ENCODE measurements around the gene TMEM200C. TPM values are rescaled to one million over a fixed set of nuclear protein-coding genes. Genes with fewer than 3 reads are reported as not detected.

TMEM200C gene
- total RNA-seq, result under 0.01 TPM

DNA sequence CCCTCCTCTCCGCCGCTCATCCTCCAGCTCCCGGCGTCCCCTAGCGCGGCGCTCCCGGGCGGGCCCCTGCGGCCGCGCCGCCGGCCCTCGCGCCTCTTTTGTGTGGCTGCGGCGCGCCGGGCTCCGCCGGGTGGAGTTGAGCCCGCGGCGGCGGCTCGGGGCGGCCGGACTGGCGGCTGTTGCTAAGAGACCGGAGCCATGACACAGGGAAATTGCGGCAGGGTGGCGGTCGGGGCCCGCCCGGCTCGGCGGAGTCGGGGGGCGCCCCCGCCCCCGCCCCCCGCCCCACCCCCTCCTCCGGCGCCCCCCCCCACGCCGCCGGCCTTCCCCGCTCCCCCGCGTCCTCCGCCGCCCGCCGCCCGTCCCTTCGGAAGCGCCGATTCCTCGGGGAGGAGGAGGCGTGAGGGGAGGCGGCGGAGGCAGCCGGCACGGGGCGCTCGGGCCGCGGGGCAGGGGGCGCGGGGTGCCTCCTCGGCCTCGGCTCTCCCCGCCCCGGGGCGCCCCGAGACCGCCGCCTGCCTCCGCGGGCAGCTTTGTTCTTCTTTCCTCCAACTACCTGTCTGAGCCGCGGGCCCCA, at the start of gene TMEM200C:
Gene TMEM200C (minus strand): TSS at position 224 of the 577 bp plus-strand sequence. CDS start 3,459 bp downstream, outside the sequence.
- Histone ChIP-seq H3K4me3 (ENCODE audit: low read length) (no peak within 1 kb of the TSS), H3K27me3 (ENCODE audit: insufficient read depth, low read length) (peaks cover 71% of the 10 kb centered on the region), H3K9me3 (ENCODE audit: low read depth, low read length) (no peaks in the 10 kb centered on the region), H3K4me1 (ENCODE audit: insufficient read depth, low read length) (peaks cover 9% of the 10 kb centered on the region)

DNA sequence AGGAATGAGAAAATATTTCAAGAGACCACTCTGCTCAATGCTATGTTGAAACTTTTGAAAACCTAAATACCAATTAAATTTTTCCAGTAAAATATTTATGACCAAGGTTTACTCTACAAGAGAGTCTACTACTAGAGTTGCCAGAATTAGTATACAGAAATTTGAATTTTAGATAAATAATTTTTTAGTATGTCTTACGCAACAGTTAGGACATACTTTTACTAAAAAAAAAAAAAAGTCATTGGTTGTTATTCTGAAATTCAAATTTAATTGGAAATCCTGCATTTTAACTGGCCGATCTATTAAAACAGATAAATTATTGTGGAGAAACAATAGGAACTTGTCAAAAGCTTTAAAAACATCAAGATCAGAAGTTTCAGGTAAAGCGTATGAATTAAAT, 49.1 kb upstream of the TMEM200C start:
- Histone ChIP-seq H3K27me3 (ENCODE audit: insufficient read depth, low read length) (no peaks in the 10 kb centered on the region), H3K4me3 (ENCODE audit: low read length) (no peak overlapping the region), H3K4me1 (ENCODE audit: insufficient read depth, low read length) (no peaks in the 10 kb centered on the region), H3K9me3 (ENCODE audit: low read depth, low read length) (no peaks in the 10 kb centered on the region)

DNA sequence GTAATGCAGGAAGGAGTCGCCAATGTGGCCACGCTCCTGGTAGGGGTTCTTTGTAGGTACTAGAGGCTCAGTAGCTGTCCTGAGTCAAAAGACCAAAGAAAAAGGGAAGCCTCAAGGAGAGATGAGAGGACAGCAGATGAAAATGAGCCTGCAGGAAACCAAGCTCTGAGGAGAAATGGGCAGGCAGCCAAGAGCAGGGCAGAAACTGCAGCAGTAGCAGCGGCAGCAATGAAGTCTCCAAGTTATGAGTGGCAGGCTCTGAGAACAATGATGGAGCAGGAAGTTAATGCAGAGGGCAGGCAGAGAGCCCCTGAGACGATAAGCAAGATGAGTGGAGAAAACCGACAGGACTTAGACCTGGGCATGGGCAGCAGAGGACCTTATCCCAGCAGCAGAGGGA, 48.2 kb upstream of the TMEM200C start:
- H3K9me3 ChIP-seq (ENCODE audit: low read depth, low read length), result no peaks in the 10 kb centered on the region
- H3K4me3 ChIP-seq (ENCODE audit: low read length), result no peak overlapping the region
- H3K27me3 ChIP-seq (ENCODE audit: insufficient read depth, low read length), result no peaks in the 10 kb centered on the region
- no peaks in the 10 kb centered on the region for H3K4me1 ChIP-seq (ENCODE audit: insufficient read depth, low read length)

DNA sequence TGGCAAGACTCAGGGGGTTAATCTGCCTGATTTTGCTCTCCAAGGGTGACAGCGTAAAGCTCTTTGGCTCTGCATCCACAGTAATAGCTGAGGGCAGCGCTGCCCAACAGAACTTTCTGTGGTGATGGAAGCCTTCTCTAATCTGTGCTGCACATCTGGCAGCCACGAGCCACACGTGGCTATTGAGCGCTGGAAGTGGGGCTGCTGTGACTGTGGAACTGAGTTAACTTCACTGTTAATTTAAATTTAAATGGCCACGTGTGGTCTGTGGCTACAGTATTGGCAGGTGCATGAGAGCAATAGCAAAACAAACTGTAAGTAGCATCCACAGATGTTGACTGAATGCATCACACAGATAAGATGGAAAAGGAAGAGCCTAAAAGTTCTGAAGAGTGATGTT, 47.3 kb upstream of the TMEM200C start:
- Histone ChIP-seq H3K4me3 (ENCODE audit: low read length) (no peak overlapping the region), H3K9me3 (ENCODE audit: low read depth, low read length) (no peaks in the 10 kb centered on the region), H3K4me1 (ENCODE audit: insufficient read depth, low read length) (no peaks in the 10 kb centered on the region), H3K27me3 (ENCODE audit: insufficient read depth, low read length) (no peaks in the 10 kb centered on the region)

DNA sequence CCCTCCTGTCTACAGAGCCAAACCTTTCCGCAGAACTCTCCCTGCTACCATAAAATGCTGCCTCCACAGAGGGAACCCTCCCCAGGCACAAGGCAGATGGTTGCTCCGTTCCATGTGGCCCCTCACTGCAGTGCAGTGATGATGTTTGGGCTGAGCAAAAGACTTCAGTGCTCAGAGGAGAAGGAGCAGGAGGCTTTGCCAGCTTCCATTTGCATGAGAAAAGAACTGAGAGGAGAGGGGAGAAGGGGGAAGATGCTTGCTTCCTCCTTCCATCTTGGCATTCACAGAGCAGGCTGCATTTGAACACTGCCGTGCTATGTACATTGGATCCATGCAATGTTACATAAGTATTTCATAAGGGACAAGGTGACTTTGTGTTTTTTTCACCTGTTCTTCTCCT, 46.6 kb upstream of the TMEM200C start:
- no peaks in the 10 kb centered on the region for H3K9me3 ChIP-seq (ENCODE audit: low read depth, low read length)
- no peaks in the 10 kb centered on the region for H3K27me3 ChIP-seq (ENCODE audit: insufficient read depth, low read length)
- no peak overlapping the region for H3K4me3 ChIP-seq (ENCODE audit: low read length)
- no peaks in the 10 kb centered on the region for H3K4me1 ChIP-seq (ENCODE audit: insufficient read depth, low read length)

DNA sequence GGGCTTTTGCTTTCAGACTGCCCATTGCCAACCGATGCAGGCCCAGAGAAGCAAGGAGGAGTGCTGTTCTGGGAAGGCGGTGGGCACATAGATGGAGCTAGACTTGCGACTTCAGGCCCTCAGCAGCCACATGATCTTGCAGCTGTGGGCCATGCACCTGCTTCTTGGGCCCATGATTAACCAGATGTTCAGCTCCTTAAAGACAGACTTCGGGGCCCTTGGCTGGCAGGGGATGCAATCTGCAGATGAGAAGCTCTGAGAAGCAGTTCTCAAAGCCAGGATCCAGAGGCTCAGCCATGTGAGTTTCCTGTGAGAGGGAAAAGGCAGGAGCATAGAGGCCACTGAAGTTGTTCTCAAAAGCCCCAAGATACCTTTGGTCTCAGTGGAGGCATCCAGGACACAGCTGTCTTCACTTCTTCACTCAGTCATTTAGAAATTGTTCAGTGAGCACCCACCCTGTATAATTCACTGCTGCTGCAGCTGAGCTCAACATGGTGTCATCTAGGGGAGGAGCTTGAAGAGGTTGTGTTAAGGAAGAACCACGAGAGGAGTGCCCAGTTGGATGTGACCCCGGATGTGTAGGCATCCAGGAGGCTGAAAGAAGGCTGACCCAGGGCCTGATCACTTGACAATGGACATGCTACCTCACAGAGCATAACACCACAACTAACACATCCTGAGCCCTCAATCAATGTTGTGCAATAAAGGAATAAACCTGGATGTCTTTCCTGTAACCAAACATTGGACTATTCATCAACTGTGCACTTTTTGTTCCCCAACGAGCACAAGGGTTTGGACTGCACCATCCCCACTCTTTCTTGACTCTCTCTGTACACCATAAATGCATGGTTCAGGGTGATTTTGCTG, 44.7 kb upstream of the TMEM200C start:
- Histone ChIP-seq H3K27me3 (ENCODE audit: insufficient read depth, low read length) (no peaks in the 10 kb centered on the region), H3K4me1 (ENCODE audit: insufficient read depth, low read length) (no peaks in the 10 kb centered on the region), H3K9me3 (ENCODE audit: low read depth, low read length) (no peaks in the 10 kb centered on the region), H3K4me3 (ENCODE audit: low read length) (no peak overlapping the region)

DNA sequence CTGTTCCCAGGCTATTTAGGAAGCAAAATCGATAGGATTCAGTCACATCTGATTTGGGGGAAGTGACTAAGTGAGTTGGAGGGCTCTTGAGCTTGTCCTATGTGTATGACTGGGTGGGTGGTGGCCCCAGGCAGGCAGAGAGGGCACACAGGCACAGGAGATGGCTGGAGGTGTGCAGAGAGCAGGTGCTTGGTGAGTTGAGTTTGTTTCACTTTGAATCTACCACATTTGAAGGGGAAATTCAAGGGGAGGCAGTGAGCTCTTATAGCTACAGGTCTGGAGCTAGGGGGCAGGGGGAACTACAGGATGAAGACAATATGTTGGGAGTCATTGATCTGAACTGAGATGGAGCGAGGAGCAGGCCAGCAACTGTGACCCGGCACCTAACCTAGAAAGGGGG, 42.5 kb upstream of the TMEM200C start:
- no peaks in the 10 kb centered on the region for H3K9me3 ChIP-seq (ENCODE audit: low read depth, low read length)
- no peaks in the 10 kb centered on the region for H3K4me1 ChIP-seq (ENCODE audit: insufficient read depth, low read length)
- H3K4me3 ChIP-seq (ENCODE audit: low read length), result no peak overlapping the region
- no peaks in the 10 kb centered on the region for H3K27me3 ChIP-seq (ENCODE audit: insufficient read depth, low read length)

DNA sequence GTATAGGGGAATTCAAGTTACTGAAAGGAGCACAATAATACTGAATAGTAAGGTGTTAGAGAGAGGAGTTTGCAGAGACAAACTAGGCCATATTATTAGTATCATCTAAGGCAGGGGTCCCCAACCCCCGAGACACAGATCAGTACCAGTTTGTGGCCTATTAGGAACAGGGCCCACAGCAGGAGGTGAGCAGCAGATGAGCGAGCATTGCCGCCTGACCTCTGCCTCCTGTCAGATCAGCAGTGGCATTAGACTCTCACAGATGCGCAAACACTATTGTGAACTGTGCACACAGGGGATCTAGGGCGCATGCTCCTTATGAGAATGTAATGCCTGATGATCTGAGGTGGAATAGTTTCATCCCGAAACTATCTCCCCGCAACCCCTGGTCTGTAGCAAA, 41.8 kb upstream of the TMEM200C start:
- Histone ChIP-seq H3K27me3 (ENCODE audit: insufficient read depth, low read length) (no peaks in the 10 kb centered on the region), H3K4me3 (ENCODE audit: low read length) (no peak overlapping the region), H3K9me3 (ENCODE audit: low read depth, low read length) (no peaks in the 10 kb centered on the region), H3K4me1 (ENCODE audit: insufficient read depth, low read length) (no peaks in the 10 kb centered on the region)

DNA sequence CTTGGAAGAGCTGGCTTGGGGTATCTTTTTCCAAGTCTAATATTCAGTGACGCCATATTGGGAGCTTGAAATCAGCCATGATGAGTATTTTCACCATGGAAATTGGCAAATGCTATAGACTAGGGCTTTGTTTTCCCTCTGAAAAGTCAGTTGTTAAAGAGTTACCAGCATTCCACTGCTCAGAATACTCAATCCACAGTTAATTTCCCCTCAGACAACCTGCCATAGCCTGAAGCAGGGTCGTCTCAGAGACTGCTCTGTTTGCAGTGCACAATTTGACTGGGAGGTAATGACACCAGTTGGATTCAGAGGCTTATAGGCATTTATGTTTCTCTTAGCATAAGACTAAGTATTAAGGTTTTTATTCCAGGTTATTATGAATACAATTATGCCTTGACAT, 35.5 kb upstream of the TMEM200C start:
- Histone ChIP-seq H3K4me3 (ENCODE audit: low read length) (no peak overlapping the region), H3K27me3 (ENCODE audit: insufficient read depth, low read length) (peaks cover 3% of the 10 kb centered on the region)

DNA sequence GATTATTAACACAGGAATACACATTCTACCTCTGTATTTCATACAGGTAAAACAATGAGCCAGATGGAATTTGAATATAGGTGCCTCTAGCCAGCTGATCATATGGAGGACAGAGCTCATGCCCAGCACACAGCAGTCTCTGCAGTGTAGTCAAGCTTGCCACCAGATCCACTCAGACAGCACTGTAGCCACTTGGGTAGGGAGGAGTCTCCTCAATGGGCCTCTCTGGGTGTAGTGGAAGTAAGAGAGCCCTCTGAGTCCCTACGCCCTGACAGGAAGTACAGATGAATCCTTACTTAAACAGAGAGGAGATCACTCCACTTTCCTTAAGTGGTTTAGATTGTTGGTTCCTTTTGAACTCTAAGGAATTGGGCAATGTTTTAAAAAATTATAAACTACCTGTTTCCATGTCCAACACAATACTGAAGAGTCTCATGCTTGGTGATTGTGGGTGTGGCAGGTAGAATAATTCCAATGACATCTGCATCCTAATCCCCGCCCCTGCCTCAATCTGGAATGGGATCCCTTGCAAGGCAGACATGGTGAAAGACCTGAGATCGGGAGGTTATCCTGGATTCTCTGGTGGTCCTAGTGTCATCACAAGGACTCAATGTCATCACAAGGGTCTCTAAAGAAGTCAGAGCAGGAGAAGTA, 23.0 kb upstream of the TMEM200C start:
- Histone ChIP-seq H3K4me3 (ENCODE audit: low read length) (no peak overlapping the region), H3K27me3 (ENCODE audit: insufficient read depth, low read length) (no peaks in the 10 kb centered on the region), H3K4me1 (ENCODE audit: insufficient read depth, low read length) (no peaks in the 10 kb centered on the region), H3K9me3 (ENCODE audit: low read depth, low read length) (no peaks in the 10 kb centered on the region)

More for the DNA sequence above, 35.5 kb upstream of the TMEM200C start:
- no peaks in the 10 kb centered on the region for H3K4me1 ChIP-seq (ENCODE audit: insufficient read depth, low read length)
- peaks cover 10% of the 10 kb centered on the region for H3K9me3 ChIP-seq (ENCODE audit: low read depth, low read length)

DNA sequence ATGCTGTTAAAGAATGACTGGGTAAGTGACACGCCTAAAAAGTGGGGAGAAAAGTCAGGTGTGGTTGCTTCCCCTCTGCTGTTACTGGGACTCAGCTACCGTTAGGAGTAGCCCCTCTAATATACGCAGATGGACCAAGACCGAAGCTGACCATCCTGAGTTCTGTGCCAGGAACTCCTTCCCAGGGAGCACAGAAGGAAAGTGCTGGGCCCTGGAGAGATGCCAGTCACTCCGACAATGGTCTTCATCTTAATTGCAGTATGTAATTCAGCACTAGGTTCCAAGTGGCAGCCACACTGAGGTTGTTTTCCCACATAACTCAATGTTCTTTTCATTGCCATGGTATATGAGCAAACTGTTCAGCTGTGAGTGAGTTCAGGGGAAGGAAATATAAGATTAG, 19.6 kb upstream of the TMEM200C start:
- no peaks in the 10 kb centered on the region for H3K27me3 ChIP-seq (ENCODE audit: insufficient read depth, low read length)
- H3K4me3 ChIP-seq (ENCODE audit: low read length), result no peak overlapping the region
- H3K4me1 ChIP-seq (ENCODE audit: insufficient read depth, low read length), result no peaks in the 10 kb centered on the region
- H3K9me3 ChIP-seq (ENCODE audit: low read depth, low read length), result no peaks in the 10 kb centered on the region

DNA sequence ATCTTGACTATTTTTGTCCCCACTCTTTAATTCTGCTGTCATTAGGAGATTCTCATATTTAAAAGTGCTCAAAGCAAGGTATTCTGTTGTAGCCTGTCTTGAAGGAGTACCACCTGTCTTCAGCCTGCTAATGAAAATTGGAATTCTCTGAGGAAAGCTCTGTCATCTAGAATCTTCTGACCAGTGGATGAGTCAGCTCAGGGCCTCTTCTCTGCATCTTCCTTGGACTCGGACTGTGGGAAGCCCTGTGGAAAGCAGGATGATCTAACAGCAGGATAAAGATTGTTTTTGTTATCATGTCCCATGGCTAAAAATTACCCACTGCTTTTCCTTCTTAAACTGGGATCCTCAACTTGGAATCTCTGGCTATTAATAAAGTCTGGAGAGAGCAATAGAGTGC, 18.7 kb upstream of the TMEM200C start:
- Histone ChIP-seq H3K9me3 (ENCODE audit: low read depth, low read length) (no peaks in the 10 kb centered on the region), H3K27me3 (ENCODE audit: insufficient read depth, low read length) (no peaks in the 10 kb centered on the region), H3K4me1 (ENCODE audit: insufficient read depth, low read length) (no peaks in the 10 kb centered on the region), H3K4me3 (ENCODE audit: low read length) (no peak overlapping the region)

DNA sequence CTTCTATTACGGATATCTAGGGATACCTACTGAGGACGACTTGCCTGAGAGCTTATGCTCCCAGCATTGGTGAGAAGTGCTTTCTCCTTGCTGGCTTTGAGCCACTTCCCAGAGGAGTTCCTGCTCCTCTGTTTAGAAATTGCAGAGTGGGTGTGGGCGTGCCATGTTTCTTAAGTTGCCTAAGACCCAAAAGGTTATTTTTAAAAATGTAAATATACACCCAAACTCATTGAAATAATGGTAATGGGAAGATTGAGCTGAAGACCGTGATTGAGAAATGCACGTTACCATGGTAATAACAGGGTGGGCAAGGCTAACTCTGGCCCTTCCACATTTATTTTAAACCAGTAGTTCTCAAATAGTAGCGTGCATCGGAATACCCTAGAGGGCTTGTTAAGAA, 17.2 kb upstream of the TMEM200C start:
- no peaks in the 10 kb centered on the region for H3K9me3 ChIP-seq (ENCODE audit: low read depth, low read length)
- no peak overlapping the region for H3K4me3 ChIP-seq (ENCODE audit: low read length)
- no peaks in the 10 kb centered on the region for H3K27me3 ChIP-seq (ENCODE audit: insufficient read depth, low read length)
- no peaks in the 10 kb centered on the region for H3K4me1 ChIP-seq (ENCODE audit: insufficient read depth, low read length)

DNA sequence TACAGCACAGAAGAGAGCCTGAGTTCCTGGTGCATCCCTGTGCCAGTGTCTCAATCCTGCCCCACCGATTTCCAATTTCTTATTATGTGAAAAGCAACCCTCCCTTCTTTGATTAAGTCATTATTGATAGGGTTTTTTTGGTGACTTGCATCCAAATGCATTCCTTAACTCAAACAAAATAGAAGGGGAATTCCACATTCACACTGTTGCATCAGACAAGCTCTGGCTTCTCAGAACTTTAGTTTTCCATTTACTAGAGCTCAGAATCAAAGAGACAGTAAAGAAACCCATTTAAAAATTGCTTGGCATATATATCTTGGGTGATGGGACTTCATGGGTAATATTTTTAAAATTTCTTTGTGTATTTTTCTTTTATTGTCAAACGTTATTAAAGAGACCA, 13.8 kb upstream of the TMEM200C start:
- H3K4me1 ChIP-seq (ENCODE audit: insufficient read depth, low read length), result no peaks in the 10 kb centered on the region
- H3K4me3 ChIP-seq (ENCODE audit: low read length), result no peak overlapping the region
- no peaks in the 10 kb centered on the region for H3K9me3 ChIP-seq (ENCODE audit: low read depth, low read length)
- no peaks in the 10 kb centered on the region for H3K27me3 ChIP-seq (ENCODE audit: insufficient read depth, low read length)

DNA sequence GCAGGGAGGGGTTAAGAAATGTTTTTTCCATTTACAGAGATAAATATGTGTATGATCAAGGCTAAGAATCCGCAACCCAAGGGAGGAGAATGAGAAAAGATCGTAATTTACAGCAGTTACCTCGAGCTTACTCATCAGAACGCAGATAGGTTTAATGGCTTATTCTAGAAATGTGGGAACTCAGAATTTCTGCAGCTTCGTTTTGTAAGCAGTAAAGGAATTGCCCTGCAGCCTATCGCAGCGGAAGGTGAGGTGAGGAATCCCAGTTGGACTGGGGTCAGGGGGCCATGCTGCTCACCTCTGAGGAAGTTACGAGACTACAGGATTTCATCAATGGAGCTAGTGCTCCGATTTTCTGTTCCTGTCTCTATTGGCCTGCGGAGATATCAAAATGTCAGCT, 8.1 kb upstream of the TMEM200C start:
- no peaks in the 10 kb centered on the region for H3K4me1 ChIP-seq (ENCODE audit: insufficient read depth, low read length)
- H3K4me3 ChIP-seq (ENCODE audit: low read length), result no peak overlapping the region
- no peaks in the 10 kb centered on the region for H3K9me3 ChIP-seq (ENCODE audit: low read depth, low read length)
- peaks cover 13% of the 10 kb centered on the region for H3K27me3 ChIP-seq (ENCODE audit: insufficient read depth, low read length)
